Smooth muscle cell of trachea (primary cell): ENCODE results near the gene MAPK4. TPM values are rescaled to one million over a fixed set of nuclear protein-coding genes. Genes with fewer than 3 reads are reported as not detected.

ENCODE experiments used
- total RNA-seq: library from RNA; depleted of rRNA; stranded (reverse); fragments of >200 nt; gene quantifications from 2 replicates; pipeline ENCODE4 v1.2.1, GENCODE V29; 2014

MAPK4 gene
- not detected in 2 replicates for total RNA-seq

GRCh38 chr18:50559752-50560680 is at the start of gene MAPK4:
Gene MAPK4 (plus strand): TSS chr18:50560087. CDS start chr18:50663959, 103,872 bp downstream.

Other genes with a start within 250 kb of the MAPK4 start
- gene SKA1, start 185.0 kb upstream of the MAPK4 start, total RNA-seq: 1.5 and 15.6 TPM in 2 replicates